WTC11 (cell line): Measurements from ENCODE around the gene ROR2. TPM values are rescaled to one million over a fixed set of nuclear protein-coding genes. Genes with fewer than 3 reads are reported as not detected.

ENCODE experiments used
- ATAC-seq: fragments of 200-7000 bp; cut with Tn5 transposase; 2 replicates; pipeline ENCODE4 v1.10.0; 2021; ENCODE audit warnings: mild to moderate bottlenecking, moderate library complexity
- CTCF ChIA-PET: fragments of 300-600 bp; sonication (Branson Sonifier 250); formaldehyde crosslinking; loops from one replicate; lab custom pipeline; 2021; ENCODE audit warnings: antibody characterized with exemption; lab: Charles Lee
- POLR2A ChIA-PET: fragments of 350-600 bp; sonication (Branson Sonifier 250); formaldehyde crosslinking; loops from one replicate; lab custom pipeline; 2021; ENCODE audit warnings: antibody characterized with exemption; lab: Charles Lee
- DNase-seq: peaks from one replicate; pipeline ENCODE4 v3.0.0; 2021; ENCODE audit warnings: low spot score
- H3K27ac Mint-ChIP-seq: 2 replicates; pipeline ENCODE4 v1.8.0; 2021; ENCODE audit warnings: mixed read lengths
- H3K27me3 Mint-ChIP-seq: 2 replicates; pipeline ENCODE4 v1.8.0; 2021; ENCODE audit warnings: low read depth, mild to moderate bottlenecking, moderate library complexity, mixed read lengths
- H3K36me3 Mint-ChIP-seq: 2 replicates; pipeline ENCODE4 v1.8.0; 2021; ENCODE audit warnings: mixed read lengths
- H3K4me1 Mint-ChIP-seq: 2 replicates; pipeline ENCODE4 v1.8.0; 2022; ENCODE audit warnings: mixed read lengths
- H3K4me3 Mint-ChIP-seq: 2 replicates; pipeline ENCODE4 v1.8.0; 2021; ENCODE audit warnings: mild to moderate bottlenecking, moderate library complexity, mixed read lengths
- H3K9me3 Mint-ChIP-seq: 2 replicates; pipeline ENCODE4 v1.8.0; 2021; ENCODE audit warnings: mixed read lengths
- CREB1 ChIP-seq: sonication (generic); formaldehyde crosslinking; IDR thresholded peaks from 2 replicates; pipeline ENCODE4 v1.8.0; 2023; ENCODE audit warnings: mild to moderate bottlenecking, missing genetic modification reagents
- EMX1 ChIP-seq: fragments of 250-450 bp; sonication (Bioruptor Pico); IDR thresholded peaks from 2 replicates; pipeline ENCODE4 v1.8.0; 2021; ENCODE audit warnings: mild to moderate bottlenecking
- KAT7 ChIP-seq: sonication (generic); formaldehyde crosslinking; IDR thresholded peaks from 2 replicates; pipeline ENCODE4 v1.8.1; 2023; ENCODE audit warnings: missing genetic modification reagents, mild to moderate bottlenecking, borderline replicate concordance
- MXD4 ChIP-seq: fragments of 250-450 bp; sonication (Bioruptor Pico); IDR thresholded peaks from 2 replicates; pipeline ENCODE4 v1.8.0; 2021; ENCODE audit warnings: mild to moderate bottlenecking, moderate library complexity, borderline replicate concordance
- MYBL2 ChIP-seq: sonication (generic); formaldehyde crosslinking; IDR thresholded peaks from 2 replicates; pipeline ENCODE4 v1.8.1; 2023; ENCODE audit warnings: mild to moderate bottlenecking, moderate library complexity, missing genetic modification reagents
- NFYB ChIP-seq: sonication (generic); formaldehyde crosslinking; conservative IDR thresholded peaks from 2 replicates; pipeline ENCODE4 v1.8.0; 2022; ENCODE audit warnings: low read depth, missing genetic modification reagents
- NR2C2 ChIP-seq: sonication (generic); formaldehyde crosslinking; IDR thresholded peaks from 2 replicates; pipeline ENCODE4 v1.8.0; 2022; ENCODE audit warnings: mild to moderate bottlenecking, missing genetic modification reagents
- RELA ChIP-seq: sonication (generic); formaldehyde crosslinking; IDR thresholded peaks from 2 replicates; pipeline ENCODE4 v1.8.1; 2022; ENCODE audit warnings: missing genetic modification reagents, mild to moderate bottlenecking, borderline replicate concordance
- RORB ChIP-seq: fragments of 250-450 bp; sonication (Bioruptor Pico); IDR thresholded peaks from 2 replicates; pipeline ENCODE4 v1.9.0; 2021; ENCODE audit warnings: mild to moderate bottlenecking
- ZNF263 ChIP-seq: sonication (generic); formaldehyde crosslinking; IDR thresholded peaks from 2 replicates; pipeline ENCODE4 v1.8.1; 2022; ENCODE audit warnings: low read depth, mild to moderate bottlenecking, moderate library complexity, missing genetic modification reagents
- total RNA-seq: library from RNA; stranded (reverse); gene quantifications from 3 replicates; pipeline ENCODE4 v1.2.3, GENCODE V29; 2021
- TF ChIP-seq, protein P1 (sequence below): sonication (generic); formaldehyde crosslinking; IDR thresholded peaks from 2 replicates; pipeline ENCODE4 v1.8.0; 2023; ENCODE audit warnings: missing genetic modification reagents, mild to moderate bottlenecking, borderline replicate concordance
- TF ChIP-seq, protein P2 (sequence below): sonication (generic); formaldehyde crosslinking; IDR thresholded peaks from 2 replicates; pipeline ENCODE4 v1.8.1; 2023; ENCODE audit warnings: mild to moderate bottlenecking, missing genetic modification reagents, borderline replicate concordance
- TF ChIP-seq, protein P3 (sequence below): sonication (generic); formaldehyde crosslinking; IDR thresholded peaks from 2 replicates; pipeline ENCODE4 v1.8.0; 2022; ENCODE audit warnings: mild to moderate bottlenecking, missing genetic modification reagents
- TF ChIP-seq, protein P4 (sequence below): sonication (generic); formaldehyde crosslinking; IDR thresholded peaks from 2 replicates; pipeline ENCODE4 v1.8.0; 2022; ENCODE audit warnings: missing genetic modification reagents
- TF ChIP-seq, protein P5 (sequence below): fragments of 250-450 bp; sonication (Bioruptor Pico); IDR thresholded peaks from 2 replicates; pipeline ENCODE4 v1.9.0; 2021; ENCODE audit warnings: mild to moderate bottlenecking
- TF ChIP-seq, protein P6 (sequence below): sonication (generic); formaldehyde crosslinking; IDR thresholded peaks from 2 replicates; pipeline ENCODE4 v1.8.1; 2023; ENCODE audit warnings: mild to moderate bottlenecking, missing genetic modification reagents

ROR2 gene
- total RNA-seq, 1 experiment from 2014 or later: 19.8 TPM

DNA sequence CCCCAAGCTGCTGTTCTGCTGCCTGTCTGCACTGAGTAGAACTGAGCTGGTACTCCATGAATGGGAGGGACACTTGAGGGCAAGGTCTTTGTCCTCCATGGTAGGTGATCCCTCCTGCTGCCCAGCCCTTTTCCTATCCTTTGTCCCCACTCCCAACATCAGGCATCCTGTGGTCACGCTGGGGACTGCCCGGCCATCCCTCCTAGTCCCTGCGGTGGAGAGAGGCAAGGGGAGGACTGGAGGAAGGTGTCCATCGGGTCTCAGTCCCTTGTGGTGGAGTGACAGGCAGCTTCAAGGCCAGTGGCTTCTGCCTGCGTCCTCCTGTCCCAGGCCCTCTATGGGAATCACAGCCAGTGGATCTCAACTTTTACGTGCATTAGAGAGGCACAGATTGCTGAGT lies 25.9 kb downstream of the ROR2 start (continued):
- TF ChIP-seq, protein P1, sequence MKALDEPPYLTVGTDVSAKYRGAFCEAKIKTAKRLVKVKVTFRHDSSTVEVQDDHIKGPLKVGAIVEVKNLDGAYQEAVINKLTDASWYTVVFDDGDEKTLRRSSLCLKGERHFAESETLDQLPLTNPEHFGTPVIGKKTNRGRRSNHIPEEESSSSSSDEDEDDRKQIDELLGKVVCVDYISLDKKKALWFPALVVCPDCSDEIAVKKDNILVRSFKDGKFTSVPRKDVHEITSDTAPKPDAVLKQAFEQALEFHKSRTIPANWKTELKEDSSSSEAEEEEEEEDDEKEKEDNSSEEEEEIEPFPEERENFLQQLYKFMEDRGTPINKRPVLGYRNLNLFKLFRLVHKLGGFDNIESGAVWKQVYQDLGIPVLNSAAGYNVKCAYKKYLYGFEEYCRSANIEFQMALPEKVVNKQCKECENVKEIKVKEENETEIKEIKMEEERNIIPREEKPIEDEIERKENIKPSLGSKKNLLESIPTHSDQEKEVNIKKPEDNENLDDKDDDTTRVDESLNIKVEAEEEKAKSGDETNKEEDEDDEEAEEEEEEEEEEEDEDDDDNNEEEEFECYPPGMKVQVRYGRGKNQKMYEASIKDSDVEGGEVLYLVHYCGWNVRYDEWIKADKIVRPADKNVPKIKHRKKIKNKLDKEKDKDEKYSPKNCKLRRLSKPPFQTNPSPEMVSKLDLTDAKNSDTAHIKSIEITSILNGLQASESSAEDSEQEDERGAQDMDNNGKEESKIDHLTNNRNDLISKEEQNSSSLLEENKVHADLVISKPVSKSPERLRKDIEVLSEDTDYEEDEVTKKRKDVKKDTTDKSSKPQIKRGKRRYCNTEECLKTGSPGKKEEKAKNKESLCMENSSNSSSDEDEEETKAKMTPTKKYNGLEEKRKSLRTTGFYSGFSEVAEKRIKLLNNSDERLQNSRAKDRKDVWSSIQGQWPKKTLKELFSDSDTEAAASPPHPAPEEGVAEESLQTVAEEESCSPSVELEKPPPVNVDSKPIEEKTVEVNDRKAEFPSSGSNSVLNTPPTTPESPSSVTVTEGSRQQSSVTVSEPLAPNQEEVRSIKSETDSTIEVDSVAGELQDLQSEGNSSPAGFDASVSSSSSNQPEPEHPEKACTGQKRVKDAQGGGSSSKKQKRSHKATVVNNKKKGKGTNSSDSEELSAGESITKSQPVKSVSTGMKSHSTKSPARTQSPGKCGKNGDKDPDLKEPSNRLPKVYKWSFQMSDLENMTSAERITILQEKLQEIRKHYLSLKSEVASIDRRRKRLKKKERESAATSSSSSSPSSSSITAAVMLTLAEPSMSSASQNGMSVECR (CRISPR knock-in tag): no peak
- TF ChIP-seq, protein P2, sequence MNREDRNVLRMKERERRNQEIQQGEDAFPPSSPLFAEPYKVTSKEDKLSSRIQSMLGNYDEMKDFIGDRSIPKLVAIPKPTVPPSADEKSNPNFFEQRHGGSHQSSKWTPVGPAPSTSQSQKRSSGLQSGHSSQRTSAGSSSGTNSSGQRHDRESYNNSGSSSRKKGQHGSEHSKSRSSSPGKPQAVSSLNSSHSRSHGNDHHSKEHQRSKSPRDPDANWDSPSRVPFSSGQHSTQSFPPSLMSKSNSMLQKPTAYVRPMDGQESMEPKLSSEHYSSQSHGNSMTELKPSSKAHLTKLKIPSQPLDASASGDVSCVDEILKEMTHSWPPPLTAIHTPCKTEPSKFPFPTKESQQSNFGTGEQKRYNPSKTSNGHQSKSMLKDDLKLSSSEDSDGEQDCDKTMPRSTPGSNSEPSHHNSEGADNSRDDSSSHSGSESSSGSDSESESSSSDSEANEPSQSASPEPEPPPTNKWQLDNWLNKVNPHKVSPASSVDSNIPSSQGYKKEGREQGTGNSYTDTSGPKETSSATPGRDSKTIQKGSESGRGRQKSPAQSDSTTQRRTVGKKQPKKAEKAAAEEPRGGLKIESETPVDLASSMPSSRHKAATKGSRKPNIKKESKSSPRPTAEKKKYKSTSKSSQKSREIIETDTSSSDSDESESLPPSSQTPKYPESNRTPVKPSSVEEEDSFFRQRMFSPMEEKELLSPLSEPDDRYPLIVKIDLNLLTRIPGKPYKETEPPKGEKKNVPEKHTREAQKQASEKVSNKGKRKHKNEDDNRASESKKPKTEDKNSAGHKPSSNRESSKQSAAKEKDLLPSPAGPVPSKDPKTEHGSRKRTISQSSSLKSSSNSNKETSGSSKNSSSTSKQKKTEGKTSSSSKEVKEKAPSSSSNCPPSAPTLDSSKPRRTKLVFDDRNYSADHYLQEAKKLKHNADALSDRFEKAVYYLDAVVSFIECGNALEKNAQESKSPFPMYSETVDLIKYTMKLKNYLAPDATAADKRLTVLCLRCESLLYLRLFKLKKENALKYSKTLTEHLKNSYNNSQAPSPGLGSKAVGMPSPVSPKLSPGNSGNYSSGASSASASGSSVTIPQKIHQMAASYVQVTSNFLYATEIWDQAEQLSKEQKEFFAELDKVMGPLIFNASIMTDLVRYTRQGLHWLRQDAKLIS (CRISPR knock-in tag): no peak
- no peak for TF ChIP-seq NR2C2 (CRISPR knock-in tag)
- TF ChIP-seq, all 79 proteins: peak for 0

DNA sequence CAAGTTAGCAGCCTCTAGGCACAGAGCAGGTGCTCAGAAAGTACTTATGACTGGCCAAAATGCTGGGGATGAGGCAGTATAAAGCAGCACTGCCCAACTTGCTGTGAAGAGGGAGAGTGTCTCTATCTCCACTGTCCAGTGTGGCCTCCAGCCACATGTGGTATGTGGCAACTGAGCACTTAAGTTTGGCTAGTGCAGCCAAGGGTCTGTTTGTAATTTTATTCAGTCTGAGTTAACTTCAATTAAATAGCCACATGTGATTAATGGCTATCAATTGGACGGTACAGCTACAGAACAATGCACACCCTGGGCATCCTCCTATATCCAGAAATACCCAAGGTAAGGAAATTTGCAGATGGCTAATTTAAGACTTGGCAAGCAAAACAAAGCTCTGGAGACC lies 26.9 kb downstream of the ROR2 start:
- ATAC-seq (no peak), DNase-seq (no peak)
- Mint-ChIP-seq H3K27ac (no peak overlapping the region), H3K27me3 (peaks cover 46% of the 10 kb centered on the region), H3K9me3 (no peaks in the 10 kb centered on the region), H3K36me3 (0 out of 2 replicates have a peak, but pooled peaks cover 2% of the 10 kb centered on the region), H3K4me1 (peaks cover 51% of the 10 kb centered on the region), H3K4me3 (no peak overlapping the region)
- TF ChIP-seq RELA (CRISPR knock-in tag) (no peak), ZNF263 (no peak), RORB (CRISPR knock-in tag) (no peak), EMX1 (CRISPR knock-in tag) (no peak), MYBL2 (CRISPR knock-in tag) (no peak), NFYB (no peak), MXD4 (CRISPR knock-in tag) (no peak), KAT7 (CRISPR knock-in tag) (no peak), CREB1 (no peak)
- TF ChIP-seq, protein P3, sequence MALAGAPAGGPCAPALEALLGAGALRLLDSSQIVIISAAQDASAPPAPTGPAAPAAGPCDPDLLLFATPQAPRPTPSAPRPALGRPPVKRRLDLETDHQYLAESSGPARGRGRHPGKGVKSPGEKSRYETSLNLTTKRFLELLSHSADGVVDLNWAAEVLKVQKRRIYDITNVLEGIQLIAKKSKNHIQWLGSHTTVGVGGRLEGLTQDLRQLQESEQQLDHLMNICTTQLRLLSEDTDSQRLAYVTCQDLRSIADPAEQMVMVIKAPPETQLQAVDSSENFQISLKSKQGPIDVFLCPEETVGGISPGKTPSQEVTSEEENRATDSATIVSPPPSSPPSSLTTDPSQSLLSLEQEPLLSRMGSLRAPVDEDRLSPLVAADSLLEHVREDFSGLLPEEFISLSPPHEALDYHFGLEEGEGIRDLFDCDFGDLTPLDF (CRISPR knock-in tag): no peak
- TF ChIP-seq, protein P4, sequence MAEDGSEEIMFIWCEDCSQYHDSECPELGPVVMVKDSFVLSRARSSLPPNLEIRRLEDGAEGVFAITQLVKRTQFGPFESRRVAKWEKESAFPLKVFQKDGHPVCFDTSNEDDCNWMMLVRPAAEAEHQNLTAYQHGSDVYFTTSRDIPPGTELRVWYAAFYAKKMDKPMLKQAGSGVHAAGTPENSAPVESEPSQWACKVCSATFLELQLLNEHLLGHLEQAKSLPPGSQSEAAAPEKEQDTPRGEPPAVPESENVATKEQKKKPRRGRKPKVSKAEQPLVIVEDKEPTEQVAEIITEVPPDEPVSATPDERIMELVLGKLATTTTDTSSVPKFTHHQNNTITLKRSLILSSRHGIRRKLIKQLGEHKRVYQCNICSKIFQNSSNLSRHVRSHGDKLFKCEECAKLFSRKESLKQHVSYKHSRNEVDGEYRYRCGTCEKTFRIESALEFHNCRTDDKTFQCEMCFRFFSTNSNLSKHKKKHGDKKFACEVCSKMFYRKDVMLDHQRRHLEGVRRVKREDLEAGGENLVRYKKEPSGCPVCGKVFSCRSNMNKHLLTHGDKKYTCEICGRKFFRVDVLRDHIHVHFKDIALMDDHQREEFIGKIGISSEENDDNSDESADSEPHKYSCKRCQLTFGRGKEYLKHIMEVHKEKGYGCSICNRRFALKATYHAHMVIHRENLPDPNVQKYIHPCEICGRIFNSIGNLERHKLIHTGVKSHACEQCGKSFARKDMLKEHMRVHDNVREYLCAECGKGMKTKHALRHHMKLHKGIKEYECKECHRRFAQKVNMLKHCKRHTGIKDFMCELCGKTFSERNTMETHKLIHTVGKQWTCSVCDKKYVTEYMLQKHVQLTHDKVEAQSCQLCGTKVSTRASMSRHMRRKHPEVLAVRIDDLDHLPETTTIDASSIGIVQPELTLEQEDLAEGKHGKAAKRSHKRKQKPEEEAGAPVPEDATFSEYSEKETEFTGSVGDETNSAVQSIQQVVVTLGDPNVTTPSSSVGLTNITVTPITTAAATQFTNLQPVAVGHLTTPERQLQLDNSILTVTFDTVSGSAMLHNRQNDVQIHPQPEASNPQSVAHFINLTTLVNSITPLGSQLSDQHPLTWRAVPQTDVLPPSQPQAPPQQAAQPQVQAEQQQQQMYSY: no peak
- TF ChIP-seq, protein P5, sequence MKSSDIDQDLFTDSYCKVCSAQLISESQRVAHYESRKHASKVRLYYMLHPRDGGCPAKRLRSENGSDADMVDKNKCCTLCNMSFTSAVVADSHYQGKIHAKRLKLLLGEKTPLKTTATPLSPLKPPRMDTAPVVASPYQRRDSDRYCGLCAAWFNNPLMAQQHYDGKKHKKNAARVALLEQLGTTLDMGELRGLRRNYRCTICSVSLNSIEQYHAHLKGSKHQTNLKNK (CRISPR knock-in tag): no peak
- TF ChIP-seq, protein P6, sequence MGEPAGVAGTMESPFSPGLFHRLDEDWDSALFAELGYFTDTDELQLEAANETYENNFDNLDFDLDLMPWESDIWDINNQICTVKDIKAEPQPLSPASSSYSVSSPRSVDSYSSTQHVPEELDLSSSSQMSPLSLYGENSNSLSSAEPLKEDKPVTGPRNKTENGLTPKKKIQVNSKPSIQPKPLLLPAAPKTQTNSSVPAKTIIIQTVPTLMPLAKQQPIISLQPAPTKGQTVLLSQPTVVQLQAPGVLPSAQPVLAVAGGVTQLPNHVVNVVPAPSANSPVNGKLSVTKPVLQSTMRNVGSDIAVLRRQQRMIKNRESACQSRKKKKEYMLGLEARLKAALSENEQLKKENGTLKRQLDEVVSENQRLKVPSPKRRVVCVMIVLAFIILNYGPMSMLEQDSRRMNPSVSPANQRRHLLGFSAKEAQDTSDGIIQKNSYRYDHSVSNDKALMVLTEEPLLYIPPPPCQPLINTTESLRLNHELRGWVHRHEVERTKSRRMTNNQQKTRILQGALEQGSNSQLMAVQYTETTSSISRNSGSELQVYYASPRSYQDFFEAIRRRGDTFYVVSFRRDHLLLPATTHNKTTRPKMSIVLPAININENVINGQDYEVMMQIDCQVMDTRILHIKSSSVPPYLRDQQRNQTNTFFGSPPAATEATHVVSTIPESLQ: no peak
- ChIA-PET POLR2A (no interaction called here), CTCF (no interaction called here)
